Kidney epithelial cell (primary cell): ENCODE measurements around the gene LHB. TPM values are rescaled to one million over a fixed set of nuclear protein-coding genes. Genes with fewer than 3 reads are reported as not detected.

Experiments
- DNase-seq: peaks from one replicate; pipeline ENCODE4 v3.0.0-alpha.2; 2010; ENCODE audit warnings: low read depth
- H3K27me3 ChIP-seq: 2 replicates; pipeline ENCODE4 v1.6.0; 2011; ENCODE audit warnings: low read length; ENCODE audit not compliant: control insufficient read depth, insufficient read depth
- H3K36me3 ChIP-seq: 2 replicates; pipeline ENCODE4 v1.5.1; 2011; ENCODE audit warnings: low read length; ENCODE audit not compliant: control insufficient read depth, insufficient read depth
- H3K4me3 ChIP-seq: 2 replicates; pipeline ENCODE4 v1.5.1; 2011; ENCODE audit warnings: low read depth, mild to moderate bottlenecking, control low read depth, low read length
- CTCF ChIP-seq: IDR thresholded peaks from 2 replicates; pipeline ENCODE4 v1.5.1; 2011; ENCODE audit warnings: mild to moderate bottlenecking, moderate library complexity, low read length, control low read depth, inconsistent platforms; ENCODE audit not compliant: insufficient read depth, poor library complexity, severe bottlenecking
- total RNA-seq: library from RNA; depleted of rRNA; stranded (reverse); fragments of >200 nt; gene quantifications from 2 replicates; pipeline ENCODE4 v1.2.3, GENCODE V29; 2015

Gene LHB
- total RNA-seq, 1 donor from 2014 or later = 8.2 TPM

GRCh38 chr19:49010453-49010852, 6.4 kb downstream of the LHB start:
- H3K27me3 ChIP-seq = no peaks in the 10 kb centered on the region
- TF ChIP-seq CTCF = no peak
- no peak overlapping the region for H3K4me3 ChIP-seq
- H3K36me3 ChIP-seq = peaks cover 2% of the 10 kb centered on the region
- DNase-seq = no peak

- no peaks in the 10 kb centered on the region for H3K27me3 ChIP-seq
- peaks cover 5% of the 10 kb centered on the region for H3K36me3 ChIP-seq
- H3K4me3 ChIP-seq = no peak overlapping the region
- no peak for DNase-seq
- TF ChIP-seq CTCF = no peak
These were observed 7.1 kb downstream of the LHB start for GRCh38 chr19:49009828-49010227.

GRCh38 chr19:49006905-49007304, 10.0 kb downstream of the LHB start:
- Histone ChIP-seq H3K36me3 (peaks cover 5% of the 10 kb centered on the region), H3K27me3 (no peaks in the 10 kb centered on the region), H3K4me3 (no peak overlapping the region)
- TF ChIP-seq CTCF = no peak
- DNase-seq = no peak

- peaks cover 4% of the 10 kb centered on the region for H3K36me3 ChIP-seq
- no peaks in the 10 kb centered on the region for H3K27me3 ChIP-seq
- TF ChIP-seq CTCF = no peak
- no peak for DNase-seq
- H3K4me3 ChIP-seq = no peak overlapping the region
These were observed 11.8 kb downstream of the LHB start for GRCh38 chr19:49004964-49005614.

- H3K4me3 ChIP-seq = no peak overlapping the region
- TF ChIP-seq CTCF = no peak
- H3K36me3 ChIP-seq = peaks cover 4% of the 10 kb centered on the region
- DNase-seq = no peak
- H3K27me3 ChIP-seq = no peaks in the 10 kb centered on the region
These were observed 12.8 kb downstream of the LHB start for GRCh38 chr19:49004133-49004532.
